SU-DHL-6 (cell line): ENCODE measurements around the gene COMT.

Source experiments
- H2AFZ ChIP-seq: fragments of 200-600 bp; sonication (generic); 2 replicates; pipeline ENCODE4 v1.6.1; 2014; ENCODE audit warnings: low read depth, mild to moderate bottlenecking, moderate library complexity, mixed read lengths, antibody characterized with exemption, low read length; ENCODE audit not compliant: severe bottlenecking
- H3F3A ChIP-seq: fragments of 200-600 bp; shearing (Covaris generic); 2 replicates; pipeline ENCODE4 v1.6.0; 2016; ENCODE audit warnings: antibody characterized with exemption, mild to moderate bottlenecking; ENCODE audit not compliant: insufficient read depth
- H3K27ac ChIP-seq: fragments of 200-600 bp; sonication (generic); 2 replicates; pipeline ENCODE4 v1.5.1; 2016; ENCODE audit warnings: low read depth, mild to moderate bottlenecking, low read length, moderate library complexity, mixed read lengths
- H3K27me3 ChIP-seq: fragments of 200-600 bp; sonication (generic), shearing (Covaris generic); 2 replicates; pipeline ENCODE4 v1.6.0; 2014; ENCODE audit warnings: mild to moderate bottlenecking, low read length
- H3K36me3 ChIP-seq: fragments of 200-600 bp; sonication (generic); 2 replicates; pipeline ENCODE4 v1.6.1; 2014; ENCODE audit warnings: mild to moderate bottlenecking, low read length, mixed read lengths
- H3K4me2 ChIP-seq: fragments of 300-600, 200-600 bp; shearing (Covaris generic), sonication (generic); 2 replicates; pipeline ENCODE4 v1.6.0; 2014; ENCODE audit warnings: low read length, low read depth, mild to moderate bottlenecking; ENCODE audit not compliant: poor library complexity, severe bottlenecking
- H3K4me3 ChIP-seq: fragments of 200-600 bp; sonication (generic); 2 replicates; pipeline ENCODE4 v1.5.1; 2014; ENCODE audit warnings: antibody characterized with exemption, low read length, mild to moderate bottlenecking, mixed read lengths; ENCODE audit not compliant: insufficient read depth, poor library complexity, severe bottlenecking
- H3K79me2 ChIP-seq: fragments of 200-600 bp; sonication (generic); 2 replicates; pipeline ENCODE4 v1.6.1; 2014; ENCODE audit warnings: mild to moderate bottlenecking, low read length, moderate library complexity; ENCODE audit not compliant: insufficient read depth
- H3K9ac ChIP-seq: fragments of 200-600 bp; sonication (generic); 2 replicates; pipeline ENCODE4 v1.7.0; 2014; ENCODE audit warnings: mild to moderate bottlenecking, low read length
- H3K9me2 ChIP-seq: fragments of 200-600 bp; sonication (generic); replicated peaks from 2 replicates; pipeline ENCODE4 v1.6.1; 2014; ENCODE audit warnings: low read length; ENCODE audit not compliant: insufficient read depth
- H3K9me3 ChIP-seq: fragments of 200-600 bp; sonication (generic); 2 replicates; pipeline ENCODE4 v1.6.1; 2014; ENCODE audit warnings: low read length, mixed read lengths; ENCODE audit not compliant: insufficient read depth
- H4K20me1 ChIP-seq: fragments of 200-600 bp; sonication (generic); 2 replicates; pipeline ENCODE4 v1.6.1; 2014; ENCODE audit warnings: low read depth, mild to moderate bottlenecking, antibody characterized with exemption, low read length, moderate library complexity, mixed read lengths
- CTCF ChIP-seq: fragments of 200-600 bp; sonication (generic); IDR thresholded peaks from one replicate; pipeline ENCODE4 v1.5.1; 2017; ENCODE audit warnings: antibody characterized with exemption, mild to moderate bottlenecking, low read length, moderate library complexity; ENCODE audit not compliant: insufficient read depth, poor library complexity, severe bottlenecking
- EZH2phosphoT487 ChIP-seq: fragments of 200-600 bp; sonication (generic), shearing (Covaris generic); conservative IDR thresholded peaks from 2 replicates; pipeline ENCODE4 v1.6.1; 2018; ENCODE audit warnings: mild to moderate bottlenecking, antibody characterized with exemption, low read length, moderate library complexity, mixed read lengths

Gene COMT

DNA sequence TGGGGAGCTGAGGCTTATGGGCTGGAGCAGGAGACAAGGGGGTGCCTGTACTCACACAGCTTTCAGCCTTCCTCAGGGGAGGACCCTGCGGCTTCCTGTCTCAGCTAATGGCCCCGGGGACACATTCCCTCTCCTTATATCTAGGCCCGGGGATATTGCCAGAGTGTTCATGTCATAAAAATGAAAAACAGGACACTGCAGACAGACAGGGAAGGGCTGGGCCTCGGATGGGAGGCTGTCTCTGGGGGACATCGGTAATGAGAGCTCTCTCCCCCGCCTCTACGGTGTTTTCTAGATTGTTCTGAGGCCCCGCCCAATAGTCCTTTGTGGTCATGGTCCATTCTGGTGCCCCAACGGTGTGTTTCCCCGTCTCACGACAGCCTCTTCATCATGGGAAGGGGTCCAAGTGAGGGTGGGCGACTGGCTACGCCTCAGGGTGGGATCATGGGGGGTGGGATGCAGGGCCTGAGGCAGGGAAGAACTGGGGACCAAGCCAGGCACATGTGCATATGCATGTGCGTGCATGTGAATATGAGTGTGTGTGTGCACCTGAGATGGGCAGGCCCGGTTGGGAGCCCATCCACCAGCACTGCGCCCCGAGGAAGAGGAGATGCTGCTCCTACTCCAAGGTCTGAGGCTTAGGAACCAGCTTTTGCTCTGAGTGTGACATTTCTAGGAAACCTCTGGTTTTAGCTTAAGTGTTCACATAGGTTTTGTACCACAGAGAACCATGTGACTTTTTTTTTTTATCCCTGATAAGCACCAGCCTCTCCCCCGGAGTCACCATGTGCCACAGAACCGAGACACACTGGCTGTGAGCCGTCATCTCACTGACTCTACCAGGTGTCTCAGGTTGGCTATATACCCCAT lies 69.8 kb downstream of the COMT start:
- Histone ChIP-seq H3K27me3 (no peaks in the 10 kb centered on the region), H3K79me2 (no peaks in the 10 kb centered on the region), H3K9me3 (no peaks in the 10 kb centered on the region), H3K36me3 (no peaks in the 10 kb centered on the region), H3K4me3 (no peak overlapping the region), H3K9ac (no peak overlapping the region), H3F3A (no peaks in the 10 kb centered on the region), H4K20me1 (no peaks in the 10 kb centered on the region), H2AFZ (no peak overlapping the region), H3K9me2 (no peaks in the 10 kb centered on the region), H3K4me2 (no peak overlapping the region), H3K27ac (no peak overlapping the region)
- TF ChIP-seq CTCF (no peak), EZH2phosphoT487 (no peak)

GRCh38 chr22:20011993-20012740 lies 70.6 kb downstream of the COMT start:
- TF ChIP-seq EZH2phosphoT487 (no peak), CTCF (no peak)
- Histone ChIP-seq H3K36me3 (no peaks in the 10 kb centered on the region), H3K9me2 (no peaks in the 10 kb centered on the region), H3F3A (no peaks in the 10 kb centered on the region), H3K79me2 (no peaks in the 10 kb centered on the region), H3K27ac (no peak overlapping the region), H3K4me3 (no peak overlapping the region), H3K4me2 (no peak overlapping the region), H3K27me3 (no peaks in the 10 kb centered on the region), H4K20me1 (no peaks in the 10 kb centered on the region), H3K9me3 (no peaks in the 10 kb centered on the region), H2AFZ (no peak overlapping the region), H3K9ac (no peak overlapping the region)

- no peak for TF ChIP-seq EZH2phosphoT487
- no peak for TF ChIP-seq CTCF
- Histone ChIP-seq H4K20me1 (no peaks in the 10 kb centered on the region), H3K9me2 (no peaks in the 10 kb centered on the region), H3K79me2 (no peaks in the 10 kb centered on the region), H2AFZ (no peak overlapping the region), H3K4me2 (no peak overlapping the region), H3K9me3 (no peaks in the 10 kb centered on the region), H3K4me3 (no peak overlapping the region), H3K36me3 (no peaks in the 10 kb centered on the region), H3F3A (no peaks in the 10 kb centered on the region), H3K9ac (no peak overlapping the region), H3K27me3 (no peaks in the 10 kb centered on the region), H3K27ac (no peak overlapping the region)
Measured at GRCh38 chr22:20012741-20013331, 71.3 kb downstream of the COMT start.
